Activated CD8-positive, alpha-beta memory T cell treated with anti-CD3 and anti-CD28 coated beads, Interleukin-2, amount 50 U/mL, for 48 hours (primary cell): ENCODE measurements around the gene PLA2G10.
"Not testable (repeated sequence)": the region's sequence is repeated elsewhere in the genome, so short reads cannot be mapped to it uniquely, and the experiment has no call there.

ENCODE experiments used
- DNase-seq: peaks from one replicate; pipeline ENCODE4 v3.0.0-alpha.2; 2020

Gene PLA2G10

DNA sequence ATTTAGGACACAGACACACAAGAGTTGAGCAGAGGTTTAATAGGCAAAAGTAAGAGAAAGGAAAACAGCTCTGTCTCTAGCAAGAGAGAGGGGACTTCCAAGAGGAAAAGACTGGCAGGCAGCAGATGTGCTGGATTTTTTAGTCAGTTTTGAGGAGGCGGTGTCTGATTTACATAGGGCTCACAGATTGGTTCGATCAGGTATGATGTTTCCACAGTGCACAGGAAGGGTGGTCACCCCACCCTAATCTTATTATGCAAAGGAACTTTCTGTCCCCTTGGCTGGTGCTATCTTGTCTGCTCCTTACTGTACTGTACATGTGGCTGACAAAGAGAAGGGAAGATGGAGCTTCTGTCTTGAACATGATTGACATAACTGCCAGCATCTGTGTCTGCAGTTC lies 36.0 kb downstream of the PLA2G10 start:
- no peak for DNase-seq

DNA sequence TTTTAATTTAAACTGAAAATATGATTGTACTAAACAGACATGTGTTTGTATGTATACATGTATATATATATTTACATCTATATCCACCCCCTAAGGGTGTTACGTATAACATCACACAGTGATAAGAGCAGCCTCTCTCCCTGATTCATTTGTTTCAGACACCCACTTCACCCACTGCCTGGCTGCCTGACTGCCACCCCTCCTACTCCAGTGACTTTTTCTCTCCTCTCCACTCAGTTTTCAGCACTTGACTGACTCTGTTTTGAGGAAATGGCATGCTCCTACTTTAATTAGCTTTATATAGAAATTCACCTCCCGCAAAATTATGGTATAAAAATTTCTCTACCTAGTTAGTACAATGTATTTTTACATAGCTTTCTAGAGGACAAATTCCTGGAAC lies 41.4 kb downstream of the PLA2G10 start:
- no peak for DNase-seq

DNA sequence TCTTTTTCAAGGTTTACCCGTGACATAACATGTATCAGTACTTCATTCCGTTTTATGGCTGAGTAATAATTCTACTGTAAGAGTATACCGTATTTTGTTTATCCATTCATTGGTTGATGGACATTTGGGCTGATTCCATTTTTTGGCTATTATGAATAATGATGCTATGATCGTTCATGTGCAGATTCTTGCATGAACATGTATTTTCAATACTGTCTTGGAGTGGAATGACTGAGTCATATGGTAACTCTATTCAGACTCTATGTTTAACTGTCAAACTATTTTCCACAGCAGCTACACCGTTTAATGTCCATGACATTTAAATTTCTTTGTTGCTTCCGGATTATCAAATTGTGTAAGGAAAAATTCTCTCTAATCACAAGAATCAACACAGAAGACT lies 43.5 kb downstream of the PLA2G10 start:
- DNase-seq: no peak

DNA sequence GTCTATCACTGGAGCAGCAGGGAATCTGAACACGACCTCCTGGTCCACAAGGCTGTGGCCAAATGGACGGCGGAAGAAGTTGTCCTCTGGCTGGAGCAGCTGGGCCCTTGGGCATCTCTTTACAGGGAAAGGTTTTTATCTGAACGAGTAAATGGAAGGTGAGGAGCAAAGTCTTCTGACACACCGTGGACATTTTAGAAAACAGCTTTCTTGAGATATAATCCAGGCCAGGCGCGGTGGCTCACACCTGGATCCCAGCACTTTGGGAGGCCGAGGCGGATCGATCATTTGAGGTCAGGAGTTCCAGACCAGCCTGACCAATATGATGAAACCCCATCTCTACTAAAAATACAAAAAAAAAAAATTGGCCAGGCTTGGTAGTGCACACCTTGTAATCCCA lies 44.3 kb downstream of the PLA2G10 start:
- DNase-seq: no peak

DNA sequence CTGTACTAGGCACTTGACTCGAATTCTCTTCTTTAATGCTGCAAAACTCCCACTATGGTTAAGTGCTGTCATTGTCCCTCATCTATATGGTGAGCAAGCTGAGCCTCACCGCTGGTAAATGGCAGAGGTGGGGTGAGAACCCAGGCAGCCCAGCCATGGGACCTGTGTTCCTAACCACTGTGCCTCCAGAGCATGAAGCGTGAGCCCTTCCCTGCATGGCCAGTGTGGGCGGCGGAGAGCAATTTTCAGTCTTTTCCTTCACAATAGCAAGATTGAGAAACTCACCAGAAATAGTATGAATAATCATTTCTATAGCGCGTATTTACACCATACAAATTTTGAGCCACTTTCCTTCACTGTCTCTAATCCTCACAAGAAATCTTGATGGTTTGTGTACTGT lies 52.2 kb downstream of the PLA2G10 start:
- no peak for DNase-seq

DNA sequence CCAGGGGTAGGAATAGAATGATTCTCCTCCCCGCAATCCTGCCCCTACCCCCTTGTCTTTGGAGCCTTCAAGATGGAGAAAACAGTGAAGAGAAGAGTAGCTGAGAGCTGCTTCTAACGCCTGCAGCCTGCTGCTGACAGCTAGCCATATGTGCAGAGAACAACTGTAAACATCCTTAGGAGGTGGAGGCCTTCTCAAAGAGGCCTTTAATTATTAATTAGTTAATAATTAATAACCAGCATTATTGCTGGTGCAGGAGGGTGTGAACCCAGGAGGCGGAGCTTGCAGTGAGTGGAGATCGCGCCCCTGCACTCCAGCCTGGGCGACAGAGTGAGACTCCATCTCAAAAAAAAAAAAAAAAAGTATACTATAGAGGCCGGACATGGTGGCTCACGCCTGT lies 52.9 kb downstream of the PLA2G10 start:
- DNase-seq: no peak

DNA sequence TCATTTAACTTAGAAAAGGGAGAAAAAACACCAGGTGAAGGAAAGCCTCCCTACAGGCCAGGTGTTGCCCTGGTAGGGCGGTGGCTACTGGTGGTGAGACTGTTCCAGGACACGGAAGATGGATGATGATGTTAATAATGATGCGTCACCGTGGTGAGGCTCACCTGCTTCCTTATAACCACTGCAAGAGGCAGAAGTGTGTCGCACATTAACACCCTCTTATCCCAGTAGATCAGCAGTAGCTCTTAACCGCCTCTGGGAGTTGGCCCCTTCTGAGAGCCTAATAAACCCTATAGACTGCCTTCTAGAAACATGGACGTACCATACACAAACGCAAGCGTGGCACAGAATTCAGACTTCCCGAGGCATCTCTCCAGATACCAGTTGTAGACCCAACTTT lies 53.6 kb downstream of the PLA2G10 start:
- no peak for DNase-seq

DNA sequence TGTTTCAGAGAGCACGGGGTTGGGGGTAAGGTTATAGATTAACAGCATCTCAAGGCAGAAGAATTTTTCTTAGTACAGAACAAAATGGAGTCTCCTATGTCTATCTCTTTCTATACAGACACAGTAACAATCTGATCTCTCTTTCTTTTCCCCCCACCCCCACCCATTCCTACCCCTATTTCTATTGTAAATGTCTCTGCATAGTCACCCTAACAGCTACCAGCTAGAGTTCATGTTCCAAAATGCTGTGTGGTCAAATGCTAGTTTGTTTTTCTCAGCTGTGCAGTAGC lies 57.2 kb downstream of the PLA2G10 start:
- DNase-seq: not testable (repeated sequence)

DNA sequence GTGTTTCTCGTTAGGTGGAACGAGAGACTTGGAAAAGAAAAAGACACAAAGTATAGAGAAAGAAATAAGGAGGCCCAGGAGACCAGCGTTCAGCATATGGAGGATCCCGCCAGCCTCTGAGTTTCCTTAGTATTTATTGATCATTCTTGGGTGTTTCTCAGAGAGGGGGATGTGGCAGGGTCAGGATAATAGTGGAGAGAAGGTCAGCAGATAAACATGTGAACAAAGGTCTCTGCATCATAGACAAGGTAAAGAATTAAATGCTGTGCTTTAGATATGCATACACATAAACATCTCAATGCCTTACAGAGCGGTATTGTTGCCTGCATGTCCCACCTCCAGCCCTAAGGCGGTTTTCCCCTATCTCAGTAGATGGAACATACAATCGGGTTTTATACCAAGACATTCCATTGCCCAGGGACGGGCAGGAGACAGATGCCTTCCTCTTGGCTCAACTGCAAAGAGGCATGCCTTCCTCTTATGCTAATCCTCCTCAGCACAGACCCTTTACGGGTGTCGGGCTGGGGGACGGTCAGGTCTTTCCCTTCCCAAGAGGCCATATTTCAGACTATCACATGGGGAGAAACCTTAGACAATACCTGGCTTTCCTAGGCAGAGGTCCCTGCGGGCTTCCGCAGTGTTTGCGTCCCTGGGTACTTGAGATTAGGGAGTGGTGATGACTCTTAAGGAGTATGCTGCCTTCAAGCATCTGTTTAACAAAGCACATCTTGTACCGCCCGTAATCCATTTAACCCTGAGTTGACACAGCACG lies 57.7 kb downstream of the PLA2G10 start:
- DNase-seq: not testable (repeated sequence)

DNA sequence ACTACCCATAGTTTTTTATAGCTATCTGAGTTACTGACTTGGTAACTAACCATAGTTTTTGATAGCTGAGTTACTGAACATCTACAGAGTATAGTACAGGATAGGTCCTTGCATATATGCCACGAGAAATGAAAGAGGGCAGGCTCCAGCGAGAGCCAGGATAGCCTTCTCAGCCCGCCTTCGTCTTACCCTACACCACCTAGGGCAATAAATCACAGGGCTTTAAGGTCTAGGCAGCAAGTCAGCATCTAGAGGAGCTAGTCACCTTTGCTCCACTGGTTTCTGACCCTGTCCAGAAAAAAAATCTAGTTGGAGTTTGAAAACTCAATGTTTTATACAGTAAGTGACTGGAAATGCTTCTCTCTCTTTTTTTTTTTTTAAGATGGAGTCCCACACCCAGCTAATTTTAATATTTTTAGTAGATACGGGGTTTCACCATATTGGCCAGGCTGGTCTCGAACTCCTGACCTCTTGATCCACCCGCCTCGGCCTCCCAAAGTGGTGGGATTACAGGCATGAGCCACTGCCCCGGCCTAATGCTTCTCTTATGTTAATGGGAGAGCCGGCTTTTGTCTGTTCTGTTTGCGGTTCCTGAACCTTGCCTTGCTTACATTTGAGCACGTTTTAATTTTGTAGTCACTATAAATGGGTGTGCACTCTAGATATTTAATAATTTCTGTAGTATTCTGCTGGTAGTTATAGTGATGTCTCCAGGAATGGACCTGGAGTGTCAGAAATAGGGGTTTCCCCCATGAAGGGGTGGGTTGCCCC lies 58.5 kb downstream of the PLA2G10 start:
- no peak for DNase-seq

DNA sequence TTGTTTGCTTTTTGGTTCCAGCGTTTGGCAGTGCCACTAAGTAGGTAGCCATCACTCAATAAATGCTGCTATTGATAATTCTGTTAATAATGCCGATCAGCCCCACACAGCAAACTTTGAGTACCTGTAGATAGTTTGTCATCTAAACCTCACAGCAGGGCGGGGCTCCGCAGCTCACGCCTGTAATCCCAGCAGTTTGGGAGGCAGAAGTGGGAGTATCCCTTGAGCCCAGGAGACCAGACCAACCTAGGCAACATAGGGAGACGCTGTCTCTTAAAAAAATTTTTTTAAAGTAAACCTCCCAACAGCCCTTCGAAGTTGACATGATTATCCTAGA lies 59.8 kb downstream of the PLA2G10 start:
- DNase-seq: no peak

DNA sequence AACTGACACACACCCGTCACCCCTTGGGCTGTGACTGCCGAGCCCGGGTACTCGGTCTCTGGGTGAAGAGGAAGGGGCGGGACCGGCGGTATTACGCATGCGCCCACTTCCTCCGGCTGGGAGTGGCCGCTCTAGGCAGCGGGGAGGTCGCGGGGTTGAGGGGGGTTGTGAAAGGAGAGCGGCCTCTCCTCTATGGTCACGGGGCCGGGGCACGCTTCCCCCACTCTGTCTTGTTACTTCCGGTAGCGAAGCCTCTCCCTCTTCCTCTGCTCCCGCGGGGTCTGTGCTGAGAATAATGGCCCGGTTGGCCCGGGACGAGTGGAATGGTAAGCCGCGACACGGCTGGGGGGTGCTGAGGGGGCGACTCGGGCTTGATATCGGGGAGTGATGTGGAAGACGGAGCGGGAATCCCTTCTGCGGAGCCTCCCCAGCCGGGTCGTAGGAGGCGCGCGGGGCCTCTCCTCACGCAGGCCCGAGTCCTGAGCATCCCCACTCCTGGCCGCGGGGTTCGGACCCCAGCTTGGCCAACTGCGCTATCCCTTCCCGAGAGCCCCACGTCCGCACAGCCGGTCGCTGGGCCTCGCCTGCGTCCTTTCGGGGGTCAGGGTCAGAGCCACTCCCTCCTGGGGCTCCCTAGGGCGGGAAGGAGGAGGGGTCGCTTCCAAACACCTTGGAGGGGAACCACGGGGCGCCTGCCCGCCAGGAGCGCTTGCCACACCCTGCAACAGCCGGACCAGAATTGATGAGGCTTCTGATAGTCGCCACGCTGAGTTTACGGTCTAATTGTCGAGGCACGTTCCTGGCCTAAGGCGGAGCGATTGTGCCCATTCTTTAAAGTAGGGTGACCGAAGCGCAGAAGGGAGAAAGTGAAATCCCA lies 61.2 kb downstream of the PLA2G10 start, which contains the start of gene BFAR:
Gene BFAR, plus strand, starts transcription at position 259 of the 877 bp plus-strand sequence. CDS start 11,396 bp downstream, outside the sequence.
- peak; percentile 99 for DNase-seq

DNA sequence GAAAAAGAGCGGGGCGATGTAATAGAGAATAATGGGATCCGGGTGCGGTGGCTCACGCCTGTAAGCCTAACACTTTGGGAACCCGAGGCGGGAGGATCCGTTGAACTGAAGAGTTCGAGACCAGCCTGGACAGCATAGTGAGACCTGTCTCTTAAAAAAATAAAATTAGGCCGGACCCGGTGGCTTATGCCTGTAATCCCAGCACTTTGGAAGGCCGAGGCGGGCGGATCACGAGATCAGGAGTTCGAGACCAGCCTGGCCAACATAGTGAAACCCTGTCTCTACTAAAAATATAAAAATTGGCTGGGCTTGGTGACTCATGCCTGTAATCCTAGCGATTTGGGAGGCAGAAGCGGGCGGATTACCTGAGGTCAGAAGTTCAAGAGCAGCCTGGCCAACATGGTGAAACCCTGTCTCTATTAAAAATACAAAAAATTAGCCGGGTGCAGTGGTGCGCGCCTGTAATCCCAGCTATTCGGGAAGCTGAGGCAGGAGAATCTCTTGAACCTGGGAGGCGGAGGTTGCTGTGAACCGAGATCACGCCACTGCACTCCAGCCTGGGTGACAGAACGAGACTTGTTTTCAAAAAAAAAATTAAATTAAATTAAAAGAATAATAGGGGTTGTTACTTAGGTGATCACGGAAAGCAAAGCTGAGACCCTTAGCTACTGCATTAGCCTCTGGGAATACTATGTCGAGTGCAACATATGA lies 63.3 kb downstream of the PLA2G10 start:
- peak; percentile 63 for DNase-seq

DNA sequence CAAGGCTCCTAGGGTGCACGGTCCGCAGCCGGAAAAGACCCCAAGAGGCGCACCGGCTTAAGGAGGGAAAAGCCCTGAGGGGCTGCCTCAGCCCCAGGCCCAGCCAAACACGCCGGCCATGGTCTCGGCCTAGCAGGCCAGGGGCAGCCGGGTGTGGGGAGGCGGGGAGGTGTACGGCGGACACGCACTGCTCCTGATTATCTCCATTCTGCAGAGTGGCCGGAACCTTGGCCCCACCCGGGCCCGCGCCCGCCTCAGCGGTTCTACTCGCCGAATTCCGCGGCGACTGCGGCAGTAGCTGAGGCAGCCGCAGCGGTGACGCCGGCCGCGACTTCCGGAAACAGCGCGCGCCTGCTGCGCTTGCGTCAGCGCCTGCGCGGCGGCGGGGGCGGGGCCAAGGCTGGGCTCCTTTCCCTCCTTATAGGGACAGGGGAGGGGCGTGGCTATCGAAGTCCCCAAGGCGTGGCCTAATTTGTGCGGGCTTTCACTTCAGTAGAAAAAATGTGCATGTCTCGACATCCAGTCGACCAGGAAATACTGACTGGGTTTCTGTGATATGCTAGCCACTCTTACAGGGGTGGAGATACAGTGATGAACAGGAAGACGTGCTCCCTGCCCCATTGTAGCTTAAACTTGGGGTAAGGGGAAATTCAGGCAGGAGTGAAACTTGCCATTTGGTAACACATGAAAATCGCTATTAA lies 64.0 kb downstream of the PLA2G10 start, which contains the start of gene PARN:
Gene PARN, minus strand, starts transcription at position 342 of the 701 bp plus-strand sequence. Its CDS starts 135 bp downstream, at position 207.
- peak; percentile 99 for DNase-seq

DNA sequence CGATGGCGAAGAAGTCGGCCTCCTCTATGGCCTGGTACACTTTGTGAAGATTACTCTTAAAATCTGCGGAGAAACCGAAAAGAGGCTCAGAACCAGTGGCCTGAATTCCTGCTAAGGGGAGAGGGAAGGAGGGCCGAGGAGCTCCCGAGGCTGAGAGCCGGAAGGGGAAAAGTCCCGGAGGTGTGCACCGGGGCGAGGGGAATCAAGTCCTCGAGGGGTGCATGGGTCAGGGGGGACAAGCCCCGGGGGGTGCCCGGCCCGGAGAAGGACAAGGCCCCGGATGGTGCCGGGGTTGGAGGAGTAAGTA lies 64.5 kb downstream of the PLA2G10 start:
- DNase-seq: no peak

DNA sequence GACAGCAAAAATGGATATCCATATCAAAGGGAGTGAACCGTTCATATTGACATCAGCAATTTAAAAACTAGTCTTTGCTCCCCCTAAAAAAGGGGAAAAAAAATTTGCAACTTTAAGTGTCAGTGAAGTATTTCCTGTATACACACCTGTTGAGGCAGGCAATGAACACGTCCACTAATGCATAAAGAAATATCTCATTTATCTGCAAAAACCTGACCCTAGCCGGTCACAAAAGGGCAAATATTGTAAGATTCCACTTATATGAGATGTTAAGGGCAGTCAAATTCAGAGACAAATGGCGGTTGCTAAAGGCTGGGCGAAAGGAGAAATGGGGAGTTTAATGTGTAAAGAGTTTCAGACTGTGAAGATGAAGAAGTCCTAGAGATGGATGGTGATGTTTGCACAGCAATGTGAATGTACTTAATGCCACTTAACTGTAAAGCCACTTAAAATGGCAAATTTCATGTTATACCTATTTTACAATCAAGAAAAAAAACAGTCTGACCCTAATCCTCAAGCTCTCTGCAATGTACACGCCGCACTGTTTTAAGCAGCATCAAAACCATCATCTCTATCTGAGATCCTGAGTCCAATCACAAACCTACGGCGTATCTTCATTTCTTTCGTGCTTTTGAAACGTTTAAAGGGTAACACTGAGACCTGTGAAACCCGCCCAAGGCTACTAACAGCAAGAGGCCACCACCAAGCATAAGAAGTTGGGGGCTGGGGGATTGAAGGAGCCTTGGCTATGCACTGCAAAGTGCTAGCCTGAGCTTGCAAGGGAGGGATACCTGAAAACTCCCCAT lies 65.1 kb downstream of the PLA2G10 start:
- no peak for DNase-seq

DNA sequence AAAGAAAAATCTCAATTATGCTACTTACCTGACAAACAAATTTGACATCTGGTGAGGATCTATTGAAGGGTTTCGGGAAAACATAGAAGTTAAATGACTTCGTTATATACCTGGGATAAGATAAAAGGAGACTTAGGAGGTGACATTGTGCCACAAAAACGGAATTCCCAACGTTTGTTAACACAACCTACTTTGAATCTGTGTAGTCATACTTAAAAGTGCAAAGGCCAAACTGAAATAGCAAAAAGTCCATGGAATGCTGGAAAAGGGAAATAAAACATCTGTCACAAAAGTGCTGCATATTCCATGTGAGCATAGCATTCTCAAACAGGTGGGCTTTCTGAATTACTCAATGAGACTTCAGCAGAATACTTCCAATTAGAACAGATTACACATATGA lies 67.0 kb downstream of the PLA2G10 start:
- DNase-seq: no peak
